GM21423 (cell line): ENCODE results near the gene RNF130.

Experiments used
- ATAC-seq: cut with Tn5 transposase; IDR thresholded peaks from one replicate; pipeline ENCODE4 v1.9.1; 2021; ENCODE audit warnings: mild to moderate bottlenecking, moderate library complexity; ENCODE audit not compliant: unreplicated experiment

RNF130 gene

DNA sequence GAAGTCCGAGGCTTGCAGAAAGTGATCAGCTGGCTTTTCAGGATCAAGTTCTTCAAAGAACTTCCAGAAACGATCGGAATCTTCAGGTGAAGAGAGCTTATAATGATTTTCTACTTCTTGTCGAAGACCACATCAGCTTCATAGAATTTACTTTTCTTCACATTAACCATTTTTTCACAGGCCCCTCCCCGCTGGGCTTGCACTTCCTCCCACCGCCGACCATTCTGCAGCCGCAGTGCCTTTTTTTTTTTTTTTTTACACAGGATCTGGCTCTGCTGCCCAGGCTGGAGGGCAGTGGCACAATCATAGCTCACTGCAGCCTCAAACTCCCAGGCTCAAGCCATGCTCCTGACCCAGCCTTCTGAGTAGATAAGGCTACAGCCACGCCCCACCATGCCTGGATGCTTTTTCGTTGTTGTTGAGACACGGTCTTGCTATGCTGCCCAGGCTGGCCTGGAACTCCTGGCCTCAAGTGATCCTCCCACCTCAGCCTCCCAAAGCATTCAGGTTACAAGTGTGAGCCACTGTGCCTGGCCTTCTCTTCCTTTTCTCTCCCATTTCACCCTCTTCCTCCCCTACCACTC is 15.3 kb upstream of the RNF130 start:
- no peak for ATAC-seq

DNA sequence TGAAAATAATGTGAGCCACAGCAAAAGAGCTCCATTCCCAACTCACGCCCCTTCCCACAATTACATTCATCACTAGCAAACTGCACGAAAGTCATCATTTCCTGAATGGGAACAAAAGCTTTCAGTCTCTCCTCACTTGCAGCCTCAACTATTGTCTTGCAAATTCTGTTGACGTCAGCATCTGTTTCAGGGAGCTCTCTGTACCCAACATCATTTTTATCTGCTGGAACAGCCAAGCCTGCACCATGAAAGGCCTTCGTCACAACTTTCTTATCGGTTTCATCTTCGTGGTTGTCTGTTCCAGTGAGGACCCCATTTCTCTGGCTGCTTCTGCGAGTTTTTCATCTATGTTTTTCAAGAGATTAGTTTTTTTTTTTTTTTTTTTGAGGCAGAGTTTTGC is 14.3 kb upstream of the RNF130 start:
- ATAC-seq = no peak

DNA sequence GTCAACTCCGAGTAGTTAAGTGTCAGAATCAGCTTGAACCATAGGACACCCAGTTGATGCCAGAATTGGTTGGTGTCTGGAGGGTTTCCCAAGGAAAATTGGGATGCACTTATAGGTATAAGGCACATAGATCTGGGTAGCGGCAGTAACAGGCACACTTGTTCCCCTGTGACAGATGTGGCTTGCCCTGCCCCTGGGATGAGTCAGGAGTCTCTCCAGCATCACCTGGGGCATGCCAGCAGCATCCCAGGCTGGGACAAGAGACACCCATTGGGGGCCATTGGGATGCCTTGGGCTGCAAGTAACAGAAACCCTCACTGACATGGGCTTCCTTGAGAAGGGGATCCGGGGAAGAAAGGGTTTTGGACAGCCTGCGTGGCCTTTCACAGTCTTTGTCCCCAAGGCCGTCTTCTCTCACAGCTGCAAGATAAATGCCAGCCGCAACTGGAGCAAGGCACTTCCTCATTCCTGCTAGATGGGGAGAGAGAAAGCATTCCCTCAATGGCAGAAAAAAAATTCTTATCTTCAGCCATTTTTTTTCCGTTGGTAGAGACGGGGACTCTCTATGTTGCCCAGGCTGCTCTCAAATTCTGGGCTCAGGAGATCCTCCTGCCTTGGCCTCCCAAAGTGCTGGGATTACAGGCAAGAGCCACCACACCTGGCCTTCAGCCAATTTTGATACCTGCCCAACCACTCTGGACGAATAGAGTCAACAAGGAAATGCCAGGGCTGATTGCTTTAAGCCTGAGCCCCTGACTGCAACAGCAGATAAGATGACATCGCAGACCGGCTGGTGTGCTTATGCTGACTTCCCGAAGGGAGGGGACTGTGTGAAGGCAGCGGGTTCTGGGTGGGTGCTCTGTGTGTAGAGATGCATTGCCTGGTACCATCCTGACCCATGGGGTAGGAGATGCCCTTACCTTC is 13.3 kb upstream of the RNF130 start:
- ATAC-seq = no peak

DNA sequence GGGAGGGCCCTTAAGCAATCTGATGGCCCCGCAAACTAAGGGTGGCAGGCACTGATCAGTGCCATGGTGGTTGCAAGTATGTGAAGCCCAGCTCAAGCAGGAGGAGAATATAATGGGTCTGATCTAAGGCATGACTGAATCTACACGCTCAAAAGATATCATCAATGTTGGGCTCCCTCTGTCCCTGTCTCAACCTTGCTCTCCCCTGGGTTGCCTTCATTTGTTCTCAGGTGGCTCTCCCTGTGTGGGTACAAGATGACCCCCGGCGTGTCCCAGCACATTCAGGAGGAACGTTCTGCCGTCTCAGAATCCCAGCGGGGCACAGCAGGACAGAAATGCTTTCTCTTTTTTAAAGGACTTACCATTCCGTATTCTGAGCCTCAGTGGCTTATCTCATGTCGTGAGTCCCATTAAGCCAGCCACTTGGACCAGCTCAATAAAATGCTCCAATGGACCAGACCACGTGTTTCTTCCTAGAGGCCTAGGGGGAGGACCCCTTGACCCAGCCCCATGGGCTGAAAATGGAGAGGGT is 12.0 kb upstream of the RNF130 start:
- no peak for ATAC-seq

DNA sequence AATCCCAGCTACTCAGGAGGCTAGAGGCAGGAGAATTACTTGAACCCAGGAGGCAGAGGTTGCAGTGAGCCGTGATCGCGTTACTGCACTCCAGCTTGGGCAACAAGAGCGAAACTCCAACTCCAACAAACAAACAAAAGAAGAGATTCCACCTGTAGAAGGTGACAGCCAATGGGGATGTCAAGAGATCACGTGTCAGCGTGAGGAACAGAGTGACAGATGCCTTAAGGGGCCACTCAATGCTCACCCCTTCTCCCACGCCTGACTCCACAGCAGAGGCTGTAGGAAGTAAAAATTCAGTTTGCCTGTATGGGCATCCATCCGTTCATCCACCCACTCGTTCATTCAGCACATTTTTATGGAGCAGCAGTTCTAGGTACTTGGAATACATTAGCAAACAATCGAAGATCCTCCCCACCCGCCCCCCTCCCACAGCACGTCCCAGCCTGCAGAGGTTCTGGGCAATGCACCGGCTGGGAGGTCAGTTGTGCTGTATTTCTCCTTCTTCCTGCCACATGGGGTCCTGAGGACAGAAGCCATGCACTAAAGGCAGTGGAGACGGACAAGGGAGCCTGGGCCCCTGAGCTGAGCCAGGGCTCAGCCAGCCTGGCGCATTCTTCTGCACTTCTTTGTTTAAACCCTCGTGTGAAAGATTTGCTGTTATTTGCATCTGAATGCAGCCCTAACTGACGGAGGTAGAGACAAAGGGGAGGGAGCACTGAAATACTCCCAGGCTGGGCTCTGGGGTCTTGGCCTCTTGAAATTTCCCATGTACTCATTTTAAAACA is 11.3 kb upstream of the RNF130 start:
- no peak for ATAC-seq

DNA sequence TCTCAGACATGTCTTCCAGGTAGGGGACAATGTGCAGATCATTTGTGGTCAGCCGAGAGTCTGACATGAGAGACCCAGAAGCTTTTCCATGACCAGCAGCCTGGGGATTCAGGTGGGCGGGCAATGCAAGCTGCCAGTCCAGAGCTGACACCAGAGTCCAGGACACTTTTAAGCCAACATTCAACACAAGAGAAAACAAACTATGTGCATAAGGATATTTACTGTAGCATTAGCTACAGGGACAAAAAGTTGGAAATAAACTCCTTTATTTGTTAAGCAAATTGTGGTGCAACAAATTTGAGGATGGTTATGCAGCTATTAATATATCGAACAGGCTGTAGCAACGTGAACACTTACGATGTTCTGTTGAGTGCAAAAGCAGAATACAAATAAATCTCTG is 9.9 kb upstream of the RNF130 start:
- ATAC-seq = no peak

DNA sequence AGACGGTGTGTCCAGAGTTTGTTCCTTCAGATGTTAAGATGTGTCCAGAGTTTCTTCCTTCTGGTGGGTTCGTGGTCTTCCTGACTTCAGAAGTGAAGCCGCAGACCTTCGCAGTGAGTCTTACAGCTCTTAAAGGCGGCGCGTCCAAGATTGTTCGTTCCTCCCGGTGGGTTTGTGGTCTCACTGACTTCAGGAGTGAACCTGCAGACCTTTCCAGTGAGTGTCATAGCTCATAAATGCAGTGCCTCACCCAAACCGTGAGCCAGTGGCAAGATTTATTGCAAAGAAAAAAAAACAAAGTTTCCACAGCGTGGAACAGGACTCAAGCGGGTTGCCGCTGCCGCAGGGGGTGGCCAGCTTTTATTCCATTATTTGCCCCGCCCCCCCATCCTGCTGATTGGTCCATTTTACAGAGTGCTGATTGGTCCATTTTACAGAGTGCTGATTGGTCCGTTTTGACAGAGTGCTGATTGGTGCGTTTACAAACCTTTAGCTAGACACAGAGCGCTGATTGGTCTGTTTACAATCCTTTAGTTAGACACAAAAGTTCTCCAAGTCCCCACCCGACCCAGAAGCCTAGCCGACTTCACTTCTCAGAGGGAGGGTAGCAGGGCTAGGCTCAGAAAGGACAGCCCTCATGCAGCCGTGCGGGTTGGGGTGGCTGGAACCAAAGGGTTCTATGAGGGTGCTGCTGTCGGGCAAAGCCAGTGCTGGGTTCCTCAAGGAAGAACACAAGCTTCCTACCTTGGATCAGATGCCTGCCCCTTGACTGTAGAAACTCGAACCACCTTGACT is 9.1 kb upstream of the RNF130 start:
- no peak for ATAC-seq

DNA sequence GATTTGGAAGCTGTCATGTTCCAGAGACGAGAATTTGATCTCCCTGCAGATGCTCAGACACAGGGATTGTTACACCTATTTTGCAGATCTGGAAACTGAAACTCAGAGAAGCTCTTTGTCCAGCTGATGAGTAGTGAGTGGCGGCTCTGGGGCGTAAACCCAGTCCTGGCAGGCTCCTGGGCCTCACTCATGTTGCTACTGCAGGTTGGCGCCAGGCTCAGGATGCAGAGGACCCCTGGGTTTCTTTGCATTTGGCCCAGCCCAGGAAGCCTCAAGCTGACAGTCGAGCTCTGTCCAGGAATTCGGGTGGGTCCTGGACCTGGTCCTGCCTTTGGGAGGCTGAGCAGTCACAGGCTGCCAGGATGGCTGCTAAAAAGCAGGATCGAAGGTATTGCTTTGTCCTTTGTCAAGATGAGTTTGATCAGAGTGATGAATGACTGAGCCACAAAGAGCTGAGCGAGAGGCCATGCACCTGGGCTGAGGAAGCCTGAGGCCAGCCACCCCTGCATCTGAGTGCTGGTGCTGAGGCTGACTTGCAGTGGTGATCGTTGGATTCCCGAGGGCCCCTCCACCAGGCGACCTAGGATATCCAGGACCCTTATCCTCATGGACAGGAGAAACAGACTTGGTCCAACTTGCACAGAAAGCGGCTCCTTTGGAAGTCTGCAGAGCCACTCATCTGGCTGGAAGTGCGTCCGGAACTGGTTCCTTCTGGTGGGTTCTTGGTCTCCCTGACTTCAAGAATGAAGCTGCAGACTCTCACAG is 8.3 kb upstream of the RNF130 start:
- ATAC-seq = no peak

DNA sequence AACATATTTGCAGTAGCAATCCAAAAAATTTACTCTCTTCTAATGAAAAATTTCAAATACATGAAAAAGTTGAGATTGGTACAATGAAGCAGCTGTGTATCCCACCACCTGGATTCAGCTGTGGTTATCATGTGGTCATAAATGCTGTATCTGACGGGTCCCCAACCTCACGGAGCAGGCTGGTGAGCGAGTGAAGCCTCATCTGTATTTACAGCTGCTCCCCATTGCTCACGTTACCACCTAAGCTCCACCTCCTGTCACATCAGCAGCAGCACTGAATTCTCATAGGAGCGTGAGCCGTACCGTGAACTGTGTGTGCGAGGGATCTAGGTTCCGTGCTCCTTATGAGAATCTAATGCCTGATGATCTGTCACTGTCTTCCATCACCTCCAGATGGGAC is 6.8 kb upstream of the RNF130 start:
- no peak for ATAC-seq

DNA sequence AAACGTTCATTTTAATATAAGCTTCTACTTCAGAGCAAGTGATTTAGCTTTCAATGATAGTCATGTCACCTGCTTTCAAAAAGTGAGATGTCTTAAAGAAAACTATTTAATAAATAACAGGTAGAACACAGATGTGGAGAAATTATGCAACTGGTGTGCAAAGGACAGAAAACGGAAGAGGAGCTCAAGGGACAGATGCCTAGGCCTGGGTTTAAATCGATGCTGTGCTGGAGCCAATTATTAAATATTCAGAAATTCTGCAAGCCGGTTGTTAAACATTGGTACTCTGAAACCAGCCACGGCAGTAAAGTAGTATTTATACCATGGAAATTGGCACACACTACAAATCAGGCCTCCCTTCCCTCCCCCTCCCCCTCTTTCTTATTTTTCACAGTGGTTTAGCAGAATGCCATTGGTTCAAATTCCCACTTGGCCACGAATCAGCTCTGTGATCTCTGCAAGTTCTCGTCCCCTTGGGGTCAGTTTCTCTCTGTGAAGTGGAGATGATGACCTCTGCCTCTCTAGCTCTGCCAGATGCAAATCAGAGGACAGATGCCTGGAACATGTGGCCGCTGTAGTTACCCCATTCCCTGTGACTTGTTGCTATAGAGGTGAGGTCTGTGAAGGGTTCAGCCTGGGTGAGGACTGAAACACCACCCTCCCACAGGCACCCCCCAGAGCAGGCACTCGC is 6.2 kb upstream of the RNF130 start:
- no peak for ATAC-seq

DNA sequence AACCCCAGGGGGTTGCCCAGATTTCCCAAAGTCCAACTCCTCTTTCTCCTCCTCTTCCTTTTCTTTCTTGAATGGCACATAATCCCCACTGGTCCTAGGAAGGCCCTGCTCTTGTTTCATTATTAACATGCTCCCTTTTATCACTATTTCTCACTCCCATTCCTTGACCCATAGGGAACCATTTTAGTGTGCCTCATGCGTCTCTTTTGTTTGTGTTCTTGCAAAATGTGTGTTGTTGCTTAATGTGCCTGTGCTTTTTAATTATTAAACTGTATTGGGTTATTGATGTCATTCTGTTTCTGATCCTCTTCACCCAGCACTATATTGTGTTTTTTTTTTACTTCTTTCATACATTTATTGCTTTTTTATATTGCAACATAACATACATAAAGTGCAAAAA is 4.1 kb upstream of the RNF130 start:
- no peak for ATAC-seq

DNA sequence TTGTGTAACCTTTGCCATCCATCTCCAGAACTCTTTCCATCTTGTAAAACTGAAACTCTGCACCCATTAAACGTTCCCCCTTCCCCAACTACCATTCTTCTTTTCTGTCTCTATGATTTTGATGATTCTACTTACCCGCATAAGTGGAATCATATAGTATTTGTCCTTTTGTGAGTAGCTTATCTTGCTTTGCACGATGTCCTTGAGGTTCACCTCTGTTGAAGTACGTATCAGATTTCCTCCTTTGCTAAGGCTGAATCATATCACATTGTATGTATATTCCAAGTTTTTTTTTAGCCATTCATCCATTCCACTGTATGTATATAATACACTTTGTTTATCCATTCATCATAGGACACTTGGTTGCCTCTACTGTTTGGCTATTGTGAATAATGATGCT is 2.9 kb upstream of the RNF130 start:
- no peak for ATAC-seq

DNA sequence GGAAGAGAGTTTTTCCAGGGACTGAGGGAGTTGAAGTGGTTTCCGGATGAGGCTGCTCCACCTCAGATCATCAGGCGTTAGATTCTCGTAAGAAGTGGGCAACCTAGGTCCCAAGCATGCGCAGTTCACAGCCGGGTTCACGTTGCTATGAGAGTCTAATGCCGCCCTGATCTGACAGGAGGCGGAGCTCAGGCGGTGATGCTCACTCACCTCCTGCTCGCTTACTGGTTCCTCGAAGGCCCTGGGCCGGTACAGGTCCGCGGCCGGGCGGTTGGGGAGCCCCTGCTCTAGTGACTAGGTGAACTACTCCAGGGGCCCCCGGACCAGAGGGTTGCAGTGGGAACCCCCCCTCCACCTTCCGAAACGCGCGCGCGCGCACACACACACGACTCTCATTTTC is 997 bp upstream of the RNF130 start:
- ATAC-seq = no peak

DNA sequence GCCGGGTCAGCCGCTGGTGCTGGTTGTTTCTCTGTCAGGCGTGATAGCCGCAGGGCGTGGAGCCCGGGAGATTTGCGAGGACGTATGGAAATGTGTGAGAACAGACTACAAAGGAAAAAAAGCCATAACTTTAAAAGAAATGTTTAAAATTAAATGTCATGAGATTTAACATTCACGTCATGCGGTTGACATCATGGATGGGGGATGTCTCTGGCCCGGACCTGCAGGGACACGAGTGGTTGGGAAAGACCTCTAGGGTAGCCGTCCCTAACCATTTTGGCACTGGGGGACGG is 643 bp upstream of the RNF130 start:
- no peak for ATAC-seq

DNA sequence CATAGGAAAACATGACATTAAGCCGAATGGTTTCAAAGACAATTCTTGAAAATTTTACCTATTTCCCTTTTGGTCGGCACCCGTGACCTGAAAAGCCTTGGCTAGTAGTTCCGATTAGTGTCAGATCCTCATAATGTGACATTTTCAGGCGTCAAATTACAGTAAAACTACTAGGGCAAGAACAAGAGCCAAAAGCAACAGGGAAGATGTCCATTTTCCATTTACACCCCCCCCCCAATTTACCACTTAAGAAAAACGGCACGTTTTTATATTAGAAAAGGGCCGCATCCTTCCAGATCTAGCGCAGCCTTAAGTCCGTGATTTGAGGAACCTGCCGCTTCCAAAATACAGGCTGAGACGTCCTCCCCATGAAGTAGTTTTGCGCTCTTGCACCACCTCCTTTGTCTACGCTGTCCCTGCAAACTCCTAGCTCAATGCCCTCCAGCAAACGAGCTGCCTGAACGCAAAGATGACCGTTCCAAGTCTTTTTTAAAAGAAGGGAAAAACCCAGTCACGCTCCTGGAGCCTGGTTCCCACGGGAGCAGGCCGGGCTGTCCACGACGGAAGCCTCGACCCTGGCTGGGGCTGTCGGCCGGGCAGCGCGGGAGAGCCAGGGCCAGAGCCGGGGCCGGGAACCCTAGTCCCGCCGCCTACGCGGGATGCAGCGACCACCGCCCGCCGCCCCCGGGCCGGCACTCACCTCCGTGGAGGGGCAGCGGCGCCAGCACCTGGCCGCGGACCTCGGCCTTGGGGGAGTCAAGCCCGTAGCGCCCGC is 616 bp downstream of the RNF130 start:
- no peak for ATAC-seq

DNA sequence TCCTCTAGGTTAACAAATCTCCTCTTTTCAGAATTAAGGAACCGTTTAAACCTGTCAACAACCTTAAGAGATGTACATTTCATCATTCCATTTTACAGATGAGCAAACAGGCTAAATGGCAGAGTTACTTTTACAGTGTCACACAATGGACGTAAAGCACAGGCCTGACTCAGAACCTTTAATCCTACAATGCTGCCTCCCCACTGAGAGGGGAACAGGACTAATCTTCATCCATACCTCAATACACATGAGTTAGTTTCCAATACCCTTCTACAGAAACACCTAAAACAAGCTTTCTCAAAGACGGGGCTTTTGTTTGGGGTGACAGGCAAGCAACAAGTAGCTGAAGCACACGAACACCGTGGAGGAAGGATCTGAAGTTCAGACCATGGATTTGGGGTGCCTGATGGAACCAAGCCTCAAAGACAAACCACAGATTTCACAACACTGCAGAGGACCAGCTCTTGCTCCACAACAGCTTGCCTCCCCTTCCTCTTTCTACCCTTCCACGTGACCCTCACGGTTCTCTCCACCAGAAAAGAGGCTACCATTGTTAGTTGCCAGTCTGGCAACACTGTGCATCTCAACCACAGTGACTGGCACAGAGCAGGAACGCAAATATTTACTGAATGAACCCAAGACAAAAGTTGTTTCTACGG is 1.8 kb downstream of the RNF130 start:
- no peak for ATAC-seq

DNA sequence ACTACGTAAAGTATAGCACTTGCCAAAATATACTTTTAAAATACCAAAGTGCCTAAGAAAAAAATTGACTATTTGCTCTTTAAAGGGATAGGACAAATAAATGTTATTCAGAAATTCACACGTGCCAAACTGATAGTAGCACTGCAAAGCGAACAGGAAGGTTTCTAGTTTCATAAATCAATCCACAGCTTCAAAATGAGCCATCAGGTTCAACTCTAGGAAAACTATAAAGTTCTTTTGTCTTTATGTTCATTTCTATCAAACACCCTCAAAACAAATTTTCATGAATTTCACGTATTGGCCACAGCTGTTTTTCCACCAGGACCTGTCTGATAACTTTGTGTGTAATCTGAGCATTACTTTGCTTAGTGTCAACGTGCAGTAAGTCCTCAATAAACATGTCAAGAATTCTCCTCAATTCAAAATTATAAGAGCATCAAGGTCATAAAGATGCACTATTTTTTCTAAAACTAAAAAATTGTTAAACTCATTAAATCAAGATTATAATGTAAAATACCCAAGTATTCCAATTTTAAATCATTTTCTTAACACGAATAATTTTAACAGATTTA is 3.0 kb downstream of the RNF130 start:
- no peak for ATAC-seq

DNA sequence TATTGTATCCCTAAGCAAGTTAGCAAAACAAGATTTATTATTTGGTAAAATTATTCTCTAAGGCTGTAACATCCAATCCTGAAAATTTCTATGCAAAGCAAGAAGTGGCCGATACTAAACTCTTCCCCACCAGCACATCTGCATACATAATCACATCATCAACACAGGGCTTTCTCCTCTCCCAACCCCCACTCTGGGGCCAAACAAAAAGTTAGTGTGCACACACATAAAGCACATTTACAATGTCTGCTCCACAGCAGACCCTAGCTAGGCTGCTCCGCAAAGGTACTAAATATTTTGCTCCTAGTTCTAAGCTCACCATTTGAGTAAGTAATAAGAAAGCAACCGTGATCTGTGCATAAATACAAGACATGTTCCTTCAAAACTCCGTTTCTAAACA is 3.6 kb downstream of the RNF130 start:
- ATAC-seq = no peak
